HFF-Myc (cell line): ENCODE results near the gene TAF11L12.
"Not testable (repeated sequence)": the region's sequence is repeated elsewhere in the genome, so short reads cannot be mapped to it uniquely, and the experiment has no call there.

Experiments
- DNase-seq: peaks from one replicate; pipeline ENCODE4 v3.0.0-alpha.2; 2011; ENCODE audit warnings: low read depth; ENCODE audit errors: extremely low read depth
- H3K4me3 ChIP-seq: replicated peaks from 2 replicates; pipeline ENCODE4 v1.5.1; 2011; ENCODE audit warnings: low read depth, mild to moderate bottlenecking, control low read depth, low read length
- CTCF ChIP-seq: IDR thresholded peaks from 2 replicates; pipeline ENCODE4 v1.5.1; 2012; ENCODE audit warnings: mild to moderate bottlenecking, low read depth, low read length, control low read depth; ENCODE audit errors: missing control alignments

The TAF11L12 gene

GRCh38 chr5:17620627-17621026 lies 10.4 kb downstream of the TAF11L12 start:
- no peak for DNase-seq
- no peak for TF ChIP-seq CTCF
- no peak overlapping the region for H3K4me3 ChIP-seq

- no peak overlapping the region for H3K4me3 ChIP-seq
- TF ChIP-seq CTCF = no peak
- no peak for DNase-seq
These were observed 15.5 kb downstream of the TAF11L12 start for GRCh38 chr5:17625686-17626085.

GRCh38 chr5:17631788-17632187 lies 21.6 kb downstream of the TAF11L12 start, which contains the start of gene TAF11L13:
Gene TAF11L13 (plus strand): TSS chr5:17632088.
- H3K4me3 ChIP-seq, DNase-seq: not testable (repeated sequence)

- no peak for TF ChIP-seq CTCF
- no peak for DNase-seq
These were observed 24.0 kb downstream of the TAF11L12 start, which contains the start of gene TAF11L14 for GRCh38 chr5:17634160-17634559. Gene TAF11L14 (plus strand): TSS chr5:17634460.

GRCh38 chr5:17649232-17649631 lies 39.0 kb downstream of the TAF11L12 start:
- DNase-seq, H3K4me3 ChIP-seq: not testable (repeated sequence)

More at GRCh38 chr5:17634160-17634559, 24.0 kb downstream of the TAF11L12 start, which contains the start of gene TAF11L14:
- no peak within 1 kb of the TSS for H3K4me3 ChIP-seq

- not testable (repeated sequence) for H3K4me3 ChIP-seq, DNase-seq
These were observed 45.1 kb downstream of the TAF11L12 start for GRCh38 chr5:17655201-17655759.

- no peak for TF ChIP-seq CTCF
- no peak for DNase-seq
- no peak overlapping the region for H3K4me3 ChIP-seq
These were observed 45.7 kb downstream of the TAF11L12 start for GRCh38 chr5:17655921-17656320.
